Body of pancreas (tissue), 4 donors: ENCODE measurements around the gene CMSS1. TPM values are rescaled to one million over a fixed set of nuclear protein-coding genes. Genes with fewer than 3 reads are reported as not detected.

Experiments
- ATAC-seq: fragments of 150-250 bp; one replicate; pipeline ENCODE4 v1.9.1; 2016
- DNase-seq, 4 donors: peaks; one replicate each; pipeline ENCODE4 v3.0.0-alpha.2; 2019
- H3K27ac ChIP-seq, 4 donors: fragments of 200-600 bp; sonication (generic); 1 replicate in 3 of 4; 2 replicates in 1 of 4; pipeline versions ENCODE4 v1.5.1 to v1.6.1; 2016 to 2019; ENCODE audit warnings: mild to moderate bottlenecking in 1 of 4, mixed read lengths in 1 of 4, moderate library complexity in 1 of 4
- H3K27me3 ChIP-seq, 2 donors: fragments of 200-600 bp; sonication (generic); one replicate each; pipeline ENCODE4 v1.6.0; 2016; ENCODE audit warnings: mild to moderate bottlenecking in 1 of 2
- H3K36me3 ChIP-seq, 2 donors: fragments of 200-600 bp; sonication (generic); replicated peaks in 1 of 2; 2 replicates each; pipeline ENCODE4 v1.5.1; 2016; ENCODE audit warnings: low read depth in 2 of 2; ENCODE audit not compliant: insufficient read depth in 1 of 2
- H3K4me1 ChIP-seq: fragments of 200-600 bp; sonication (generic); one replicate; pipeline ENCODE4 v1.6.0; 2016
- H3K4me3 ChIP-seq, 2 donors: fragments of 200-600 bp; sonication (generic); 1 replicate in 1 of 2; 2 replicates in 1 of 2; pipeline ENCODE4 v1.5.1; 2016 to 2019
- H3K9me3 ChIP-seq, 3 donors: fragments of 200-600 bp; sonication (generic); 1 replicate in 2 of 3; 2 replicates in 1 of 3; pipeline ENCODE4 v1.5.1; 2016
- CTCF ChIP-seq, 7 experiments: fragments of 450-650 bp in 4 of 7; fragments of 200-600 bp in 3 of 7; sonication (generic) in 3 of 7; IDR thresholded peaks; one replicate each; pipeline ENCODE4 v1.5.1; 2016 to 2019; ENCODE audit warnings: antibody characterized with exemption in 7 of 7
- POLR2A ChIP-seq, 3 donors: fragments of 450-650 bp; IDR thresholded peaks; one replicate each; pipeline ENCODE4 v1.6.1; 2016; ENCODE audit warnings: antibody characterized with exemption in 3 of 3, mild to moderate bottlenecking in 2 of 3
- WGBS, 2 donors: methylation state at CpG; one replicate each; pipeline ENCODE4 v1.1.5; 2017; 5-methylcytosine and 5-hydroxymethylcytosine counted together
- intact Hi-C: fragments of 100-400 bp; cut with DNase I; formaldehyde crosslinking; loops from one replicate; pipeline ENCODE4 v1.15.1; 2023
- total RNA-seq, 2 donors: library from RNA; depleted of rRNA; stranded (reverse); fragments of >200 nt; gene quantifications; one replicate each; pipeline ENCODE4 v1.1.0, GENCODE V29; 2016

The CMSS1 gene
- total RNA-seq, 2 donors from 2014 or later = 3.9 to 21.4 TPM

- no peak for TF ChIP-seq POLR2A (IDR thresholded peaks at IDR 0.05)
- Histone ChIP-seq H3K36me3 (no peaks in the 10 kb centered on the region), H3K4me1 (peaks cover 14% of the 10 kb centered on the region), H3K9me3 (no peaks in the 10 kb centered on the region), H3K4me3 (peak overlapping the region in 1 of 2 donors; percentile 9), H3K27me3 (no peaks in the 10 kb centered on the region), H3K27ac (no peak overlapping the region)
- no peak for ATAC-seq
- whole genome bisulfite sequencing, 2 donors = 81 to 87% methylated on average over 7 of the region's 7 CpGs
- no peak for DNase-seq
- intact Hi-C loops = no loop called here
These were observed 266.6 kb downstream of the CMSS1 start for GRCh38 chr3:100084100-100084806.

- Histone ChIP-seq H3K4me1 (peaks cover under 1% of the 10 kb centered on the region), H3K27ac (no peak overlapping the region), H3K27me3 (no peaks in the 10 kb centered on the region), H3K36me3 (no peaks in the 10 kb centered on the region), H3K4me3 (no peak overlapping the region), H3K9me3 (no peaks in the 10 kb centered on the region)
- WGBS, 2 donors = 59 to 68% methylated on average over 1 of the region's 1 CpG
- TF ChIP-seq POLR2A (IDR thresholded peaks at IDR 0.05) (no peak), CTCF (IDR thresholded peaks at IDR 0.05) (no peak)
- intact Hi-C loops = no loop called here
- ATAC-seq (no peak), DNase-seq (no peak)
These were observed 268.7 kb downstream of the CMSS1 start for GRCh38 chr3:100086401-100086800.

- ATAC-seq (no peak), DNase-seq (no peak)
- H3K27me3 ChIP-seq = no peaks in the 10 kb centered on the region
- intact Hi-C loops = no loop called here
- TF ChIP-seq CTCF (IDR thresholded peaks at IDR 0.05) = no peak
- H3K4me3 ChIP-seq = no peak overlapping the region
- H3K36me3 ChIP-seq = no peaks in the 10 kb centered on the region
- H3K4me1 ChIP-seq = no peaks in the 10 kb centered on the region
- no peaks in the 10 kb centered on the region for H3K9me3 ChIP-seq
- no peak overlapping the region for H3K27ac ChIP-seq
These were observed 269.5 kb downstream of the CMSS1 start for GRCh38 chr3:100087198-100087597.

- no peaks in the 10 kb centered on the region for H3K9me3 ChIP-seq
- ATAC-seq (no peak), DNase-seq (no peak)
- intact Hi-C loops = no loop called here
- TF ChIP-seq POLR2A (IDR thresholded peaks at IDR 0.05) (no peak), CTCF (IDR thresholded peaks at IDR 0.05) (no peak)
- no peaks in the 10 kb centered on the region for H3K27me3 ChIP-seq
- no peaks in the 10 kb centered on the region for H3K36me3 ChIP-seq
- no peaks in the 10 kb centered on the region for H3K4me1 ChIP-seq
- H3K4me3 ChIP-seq = no peak overlapping the region
- H3K27ac ChIP-seq = no peak overlapping the region
- WGBS, 2 donors = 61 to 71% methylated on average over 2 of the region's 2 CpGs
These were observed 271.2 kb downstream of the CMSS1 start for GRCh38 chr3:100088735-100089368.

GRCh38 chr3:100089812-100090668 is 272.4 kb downstream of the CMSS1 start:
- Histone ChIP-seq H3K9me3 (no peaks in the 10 kb centered on the region), H3K27ac (no peak overlapping the region), H3K36me3 (no peaks in the 10 kb centered on the region), H3K4me3 (no peak overlapping the region), H3K4me1 (no peaks in the 10 kb centered on the region), H3K27me3 (no peaks in the 10 kb centered on the region)
- intact Hi-C loops = no loop called here
- WGBS, 2 donors = 79 to 81% methylated on average over 7 of the region's 7 CpGs
- no peak for DNase-seq
- ATAC-seq = peak; percentile 53
- no peak for TF ChIP-seq POLR2A (IDR thresholded peaks at IDR 0.05)
- peak in 5 of 7 experiments; percentile 14 to 35 (median 26) for TF ChIP-seq CTCF (IDR thresholded peaks at IDR 0.05)
